Mesangial cell (primary cell): ENCODE measurements around the gene ZNF668. TPM values are rescaled to one million over a fixed set of nuclear protein-coding genes. Genes with fewer than 3 reads are reported as not detected.

ENCODE experiments used
- total RNA-seq: library from RNA; depleted of rRNA; stranded (reverse); fragments of >200 nt; gene quantifications from 2 replicates; pipeline ENCODE4 v1.2.3, GENCODE V29; 2015

The ZNF668 gene
- total RNA-seq: 13.4 and 14.2 TPM in 2 replicates

DNA sequence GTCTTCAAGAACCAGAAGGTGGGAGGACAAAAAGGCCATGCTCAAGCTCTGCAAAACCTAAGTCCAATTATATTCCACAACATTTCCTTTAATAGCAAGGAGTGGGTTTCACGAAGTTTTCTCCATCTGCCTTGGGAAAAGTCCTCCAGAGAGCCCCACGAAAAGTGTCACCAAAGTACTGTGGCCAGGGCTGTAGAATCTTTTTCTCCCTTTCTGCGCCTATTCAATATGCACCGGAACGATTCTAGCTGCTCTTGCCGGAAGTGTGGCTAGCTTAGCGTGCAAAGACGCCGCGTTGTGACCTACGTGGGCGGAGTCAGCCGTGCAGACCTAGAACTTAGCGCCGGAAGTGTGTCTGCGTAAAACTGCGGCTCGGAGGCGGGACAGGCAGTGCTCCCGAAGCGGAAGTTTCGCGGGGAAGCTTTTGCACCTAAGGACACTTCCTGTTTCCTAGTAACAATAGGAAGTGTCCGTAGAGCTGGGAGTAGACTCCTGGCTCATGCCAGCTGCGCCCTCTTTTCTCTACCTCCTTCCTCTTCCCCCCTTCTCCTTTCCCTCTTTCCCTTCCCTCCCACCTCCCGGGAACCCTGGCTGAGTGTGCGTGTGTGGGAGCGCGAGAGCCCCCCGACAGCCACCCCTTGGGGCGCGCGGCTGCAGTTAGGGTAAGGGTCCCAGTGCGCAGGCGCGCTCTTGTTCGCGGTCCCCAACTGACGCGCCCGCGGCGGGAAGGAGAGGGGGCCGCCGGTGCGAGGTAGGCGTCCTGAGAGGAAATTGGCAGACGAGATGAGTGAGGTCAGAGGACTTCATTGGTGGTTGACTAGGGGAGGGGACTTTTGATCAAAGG lies at the start of gene ZNF668, which contains the start of gene ZNF646:
Gene ZNF668 (minus strand): TSS at position 271 of the 844 bp plus-strand sequence. CDS start 9,781 bp downstream, outside the sequence.
Gene ZNF646 (plus strand): TSS at position 453 of the 844 bp plus-strand sequence. CDS start 1,903 bp downstream, outside the sequence.

DNA sequence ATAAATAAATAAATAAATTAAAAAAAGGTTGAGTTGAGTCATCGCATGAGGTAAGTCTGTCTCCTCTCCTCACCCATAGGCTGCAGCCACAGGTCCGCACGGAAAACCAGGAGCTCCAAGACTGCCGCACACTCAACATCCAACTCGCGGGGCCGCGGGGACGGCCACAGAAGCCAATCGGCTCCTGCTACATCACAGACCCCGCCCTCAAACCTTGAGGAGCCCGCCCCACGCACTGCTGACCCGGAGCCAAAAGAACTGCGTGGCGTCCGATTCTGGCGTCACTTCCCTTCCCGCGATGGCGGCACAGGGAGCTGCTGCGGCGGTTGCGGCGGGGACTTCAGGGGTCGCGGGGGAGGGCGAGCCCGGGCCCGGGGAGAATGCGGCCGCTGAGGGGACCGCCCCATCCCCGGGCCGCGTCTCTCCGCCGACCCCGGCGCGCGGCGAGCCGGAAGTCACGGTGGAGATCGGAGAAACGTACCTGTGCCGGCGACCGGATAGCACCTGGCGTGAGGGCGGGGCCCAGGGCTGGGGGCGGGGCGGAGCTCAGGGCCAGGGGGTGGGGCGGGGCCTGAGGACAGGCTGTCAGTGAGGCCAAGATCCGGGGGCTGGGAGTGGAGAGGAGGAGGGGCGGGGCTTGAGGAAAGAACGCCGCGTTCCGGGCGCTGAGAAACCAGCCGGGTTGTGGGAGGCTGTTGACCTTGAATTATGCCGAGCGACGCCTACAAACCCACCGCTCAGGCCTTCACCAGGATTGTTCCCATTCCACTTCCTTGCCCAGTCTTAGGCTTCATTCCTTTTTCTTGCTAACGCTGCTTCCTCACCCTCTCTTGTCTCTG lies 43.6 kb upstream of the ZNF668 start, which contains the start of gene KAT8:
Gene KAT8 (plus strand): TSS at position 281 of the 839 bp plus-strand sequence. CDS start 18 bp downstream, at position 299.

DNA sequence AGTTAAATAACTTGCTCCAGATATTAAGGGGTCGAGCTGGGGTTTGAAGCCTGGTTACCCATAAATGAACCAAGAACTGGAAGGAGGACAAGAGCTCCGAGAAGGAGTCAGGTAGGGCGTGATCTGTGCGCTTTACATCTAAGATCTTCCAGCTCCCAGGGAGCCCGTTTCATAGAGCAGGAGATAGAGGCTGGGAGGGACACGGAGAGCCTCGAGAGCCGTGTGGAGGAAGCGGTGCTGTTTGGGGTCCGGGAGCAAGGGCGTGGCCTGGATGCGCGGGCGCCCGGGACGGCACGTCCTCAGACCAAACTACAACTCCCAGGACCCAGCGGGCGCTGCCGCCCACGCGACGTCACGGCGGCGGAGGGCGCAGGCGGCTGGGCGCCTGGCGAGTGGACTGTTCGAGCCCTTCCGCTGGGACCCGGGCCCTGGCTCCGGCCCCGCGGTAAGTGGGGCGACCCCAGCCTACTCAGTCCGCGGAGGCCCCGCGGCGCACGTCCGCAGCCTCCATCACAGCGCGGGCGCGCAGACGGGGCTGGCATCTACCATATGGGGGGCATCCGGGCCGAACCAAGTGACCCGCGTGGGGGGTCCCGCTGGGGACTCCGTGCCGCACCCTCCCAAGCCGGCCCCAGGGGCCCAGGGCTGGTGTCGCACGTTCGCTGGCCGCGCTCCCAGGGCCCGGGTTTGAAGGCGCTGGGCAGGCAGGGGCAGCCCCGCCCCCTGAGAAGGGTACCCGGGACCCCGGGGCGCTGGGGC lies 34.2 kb upstream of the ZNF668 start, which contains the start of gene BCKDK:
Gene BCKDK (plus strand): TSS at position 352 of the 759 bp plus-strand sequence. CDS start 838 bp downstream, outside the sequence.

DNA sequence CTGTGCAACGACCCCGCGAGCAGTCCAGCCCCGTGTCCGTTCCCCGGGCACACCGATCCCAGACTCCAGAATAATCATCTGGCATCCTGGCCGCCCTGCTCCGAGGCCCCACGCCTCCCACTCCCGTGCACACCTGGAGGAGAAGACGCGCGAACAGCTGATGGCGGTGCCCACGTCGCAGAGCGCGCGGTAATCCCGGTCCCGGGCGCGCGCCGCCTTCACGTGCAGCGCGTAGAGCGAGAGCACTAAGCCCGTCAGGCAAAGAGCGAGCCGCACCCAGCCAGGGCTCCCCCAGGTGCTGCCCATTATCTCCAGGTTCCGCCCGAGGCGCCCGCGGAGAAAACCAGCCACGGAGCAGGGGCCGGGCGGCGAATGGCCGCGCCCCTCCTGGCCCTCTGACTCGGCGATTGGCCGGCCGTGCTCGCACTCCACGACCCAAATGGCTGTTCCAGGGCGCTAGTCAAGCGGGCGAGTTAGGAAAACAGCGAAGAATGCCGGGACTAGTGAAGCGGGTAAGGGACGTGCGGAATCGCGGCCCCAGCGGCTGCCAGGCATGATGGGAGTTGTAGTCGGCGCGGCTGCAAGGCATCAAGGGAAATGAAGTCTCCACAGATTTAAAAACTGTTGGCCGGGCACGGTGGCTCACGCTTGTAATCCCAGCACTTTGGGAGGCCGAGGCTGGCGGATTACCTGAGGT lies 20.5 kb upstream of the ZNF668 start, which contains the start of gene VKORC1:
Gene VKORC1 (minus strand): TSS at position 374 of the 697 bp plus-strand sequence. CDS start 68 bp downstream, at position 306.

DNA sequence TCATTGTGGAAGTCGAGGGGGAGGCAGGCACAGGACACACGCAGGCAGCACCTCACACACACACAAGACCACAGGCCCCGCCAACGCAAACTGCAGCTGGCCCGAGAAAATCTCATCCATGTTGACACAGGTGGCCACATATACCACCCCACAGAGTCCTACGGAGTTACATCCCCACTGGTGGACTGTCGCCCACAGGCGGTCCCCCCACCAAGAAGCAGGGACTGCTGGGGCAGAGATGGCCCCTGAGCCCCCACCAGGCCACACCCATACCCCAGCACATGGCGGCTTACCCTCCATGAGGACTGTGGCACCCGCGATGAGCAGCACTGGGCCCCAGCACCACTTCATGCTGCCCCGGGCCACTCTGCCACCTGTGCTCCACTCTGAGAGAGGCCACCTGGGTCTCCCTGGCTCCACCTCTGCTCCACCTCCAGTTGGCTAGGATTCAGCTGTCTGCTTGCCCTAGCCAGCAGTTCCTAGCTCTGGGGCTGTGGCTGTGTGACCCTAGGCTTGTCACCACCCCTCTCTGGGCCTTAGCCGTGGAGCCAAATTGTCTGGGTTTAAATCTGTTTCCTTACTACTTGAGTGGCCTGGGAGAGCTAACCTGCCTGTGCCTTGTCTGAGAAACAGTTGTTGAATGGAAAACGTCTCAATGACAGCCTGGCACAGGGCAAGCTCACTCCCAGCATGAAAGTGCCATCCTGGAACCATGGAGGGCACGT lies 14.6 kb upstream of the ZNF668 start, which contains the start of gene PRSS53:
Gene PRSS53 (minus strand): TSS at position 485 of the 725 bp plus-strand sequence. CDS start 134 bp downstream, at position 351.

DNA sequence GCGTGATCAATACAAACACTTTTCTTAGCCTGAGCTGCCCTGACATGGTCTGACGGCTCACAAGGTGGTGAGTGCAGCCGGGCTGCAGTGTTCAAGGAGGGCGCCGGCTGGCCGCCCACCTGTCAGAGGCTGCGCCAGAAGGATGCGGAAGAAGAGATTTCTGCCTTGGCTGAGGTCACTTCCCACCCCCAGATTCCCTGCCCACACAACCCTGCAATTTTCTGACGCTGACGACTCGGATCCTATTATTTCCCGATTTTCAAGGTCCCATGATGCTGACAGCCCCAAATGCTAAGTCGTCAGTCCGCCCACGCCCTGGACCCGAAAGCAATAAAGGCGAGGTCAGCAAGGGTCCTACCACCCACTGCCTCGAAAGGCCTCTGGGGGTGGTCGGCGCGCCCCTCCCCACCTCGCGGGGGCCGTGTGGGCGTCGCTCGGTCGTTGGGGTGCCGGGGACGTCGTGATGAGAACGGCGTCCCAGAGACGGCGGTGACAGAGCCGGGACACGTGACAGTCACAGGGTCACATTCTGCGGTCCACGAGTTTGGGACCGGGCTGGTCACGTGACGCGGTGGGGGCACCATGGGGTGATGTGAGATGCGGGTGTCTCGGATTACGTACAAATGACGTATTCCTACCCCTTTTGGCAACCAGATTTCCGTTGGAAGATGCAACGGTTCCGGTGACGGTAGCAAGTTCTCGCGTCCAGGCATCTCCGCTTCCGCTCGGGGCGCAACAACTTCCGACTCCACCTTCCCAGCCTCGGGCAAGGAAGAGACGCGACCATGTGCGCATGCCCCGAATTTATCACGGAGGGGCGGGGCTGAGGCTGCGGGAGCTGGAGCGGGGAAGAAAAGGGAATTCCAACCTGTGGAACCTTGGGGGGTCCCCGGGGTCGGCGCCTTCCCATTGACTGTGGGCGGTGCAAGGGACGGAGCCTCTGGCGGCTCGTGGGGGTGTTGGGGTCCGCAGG lies 41.0 kb downstream of the ZNF668 start, which contains the start of gene STX4:
Gene STX4 (plus strand): TSS at position 823 of the 973 bp plus-strand sequence. CDS start 248 bp downstream, outside the sequence.

Other genes with a start within 250 kb of the ZNF668 start
- 60.0 and 62.7 TPM in 2 replicates for gene BCL7C, start 180.2 kb downstream of the ZNF668 start, total RNA-seq
- gene CTF1, start 177.6 kb downstream of the ZNF668 start, total RNA-seq: 2.8 and 6.8 TPM in 2 replicates
- 31.8 and 37.6 TPM in 2 replicates for gene FBXL19, start 150.7 kb downstream of the ZNF668 start, total RNA-seq
- 24.4 and 95.3 TPM in 2 replicates for gene ORAI3, start 125.2 kb downstream of the ZNF668 start, total RNA-seq
- 6.5 and 8.0 TPM in 2 replicates for gene SETD1A, start 116.5 kb downstream of the ZNF668 start, total RNA-seq
- gene HSD3B7, start 89.0 kb downstream of the ZNF668 start, total RNA-seq: 11.2 and 64.7 TPM in 2 replicates
- gene STX1B, start 63.6 kb downstream of the ZNF668 start, total RNA-seq: 0.63 and 0.65 TPM in 2 replicates
- gene STX4, start 40.7 kb downstream of the ZNF668 start, total RNA-seq: 20.9 and 23.1 TPM in 2 replicates
- gene ZNF646, start 182 bp upstream of the ZNF668 start, total RNA-seq: 12.7 and 22.7 TPM in 2 replicates
- gene PRSS53, start 14.7 kb upstream of the ZNF668 start, total RNA-seq: 0.81 and 1.6 TPM in 2 replicates
- gene VKORC1, start 20.6 kb upstream of the ZNF668 start, total RNA-seq: 217 and 229 TPM in 2 replicates
- 88.5 and 103 TPM in 2 replicates for gene BCKDK, start 34.1 kb upstream of the ZNF668 start, total RNA-seq
- gene KAT8, start 43.4 kb upstream of the ZNF668 start, total RNA-seq: 31.8 and 47.4 TPM in 2 replicates
- gene PRSS8, start 61.5 kb upstream of the ZNF668 start, total RNA-seq: 2.6 and 13.1 TPM in 2 replicates
- 1.1 and 7.9 TPM in 2 replicates for gene PRSS36, start 75.8 kb upstream of the ZNF668 start, total RNA-seq
- gene FUS, start 105.9 kb upstream of the ZNF668 start, total RNA-seq: 43.7 and 78.9 TPM in 2 replicates
- gene PYCARD, start 128.5 kb upstream of the ZNF668 start, total RNA-seq: 37.3 and 88.6 TPM in 2 replicates
- not detected in 2 replicates for gene TRIM72, start 139.9 kb upstream of the ZNF668 start, total RNA-seq
- gene PYDC1, start 142.9 kb upstream of the ZNF668 start, total RNA-seq: not detected in 2 replicates
- 2.1 TPM in 1 of 2 replicates, not detected in the other for gene ITGAM, start 185.7 kb upstream of the ZNF668 start, total RNA-seq